GM18517 (cell line): ENCODE measurements around the gene TTLL1.
"Not testable (repeated sequence)": the region's sequence is repeated elsewhere in the genome, so short reads cannot be mapped to it uniquely, and the experiment has no call there.

Experiments
- ATAC-seq: cut with Tn5 transposase; IDR thresholded peaks from one replicate; pipeline ENCODE4 v1.9.1; 2021; ENCODE audit warnings: mild to moderate bottlenecking, moderate library complexity; ENCODE audit not compliant: unreplicated experiment

TTLL1 gene

GRCh38 chr22:43014316-43014868, 74.8 kb downstream of the TTLL1 start:
- ATAC-seq = no peak

GRCh38 chr22:43013355-43014315, 75.6 kb downstream of the TTLL1 start:
- ATAC-seq = no peak

GRCh38 chr22:43012390-43012789, 76.8 kb downstream of the TTLL1 start:
- no peak for ATAC-seq

- no peak for ATAC-seq
Observed at GRCh38 chr22:43011079-43011478, 78.1 kb downstream of the TTLL1 start.

GRCh38 chr22:43009444-43009843, 79.7 kb downstream of the TTLL1 start:
- no peak for ATAC-seq

- no peak for ATAC-seq
Observed at GRCh38 chr22:43008921-43009320, 80.3 kb downstream of the TTLL1 start.

GRCh38 chr22:43008509-43008908, 80.7 kb downstream of the TTLL1 start:
- no peak for ATAC-seq

GRCh38 chr22:43007519-43008102, 81.6 kb downstream of the TTLL1 start:
- no peak for ATAC-seq

GRCh38 chr22:43006753-43007152, 82.4 kb downstream of the TTLL1 start:
- no peak for ATAC-seq

GRCh38 chr22:43006016-43006505, 83.1 kb downstream of the TTLL1 start:
- ATAC-seq = no peak

GRCh38 chr22:43005106-43005505, 84.1 kb downstream of the TTLL1 start:
- no peak for ATAC-seq

GRCh38 chr22:43004362-43005035, 84.7 kb downstream of the TTLL1 start:
- ATAC-seq = no peak

- ATAC-seq = no peak
Observed at GRCh38 chr22:43002202-43002586, 87.0 kb downstream of the TTLL1 start.

- ATAC-seq = no peak
Observed at GRCh38 chr22:43001271-43002201, 87.7 kb downstream of the TTLL1 start.

GRCh38 chr22:43000441-43001175, 88.6 kb downstream of the TTLL1 start:
- ATAC-seq = no peak

- ATAC-seq = no peak
Observed at GRCh38 chr22:42997582-42998090, 91.6 kb downstream of the TTLL1 start.

- no peak for ATAC-seq
Observed at GRCh38 chr22:42996646-42997365, 92.4 kb downstream of the TTLL1 start.

GRCh38 chr22:42995654-42996053, 93.5 kb downstream of the TTLL1 start:
- not testable (repeated sequence) for ATAC-seq
